Measurements from ENCODE around the gene ASIC1. TPM values are rescaled to one million over a fixed set of nuclear protein-coding genes. Genes with fewer than 3 reads are reported as not detected.
"Not testable (repeated sequence)": the region's sequence is repeated elsewhere in the genome, so short reads cannot be mapped to it uniquely, and the experiment has no call there.

Gene ASIC1
- polyA plus RNA-seq, 1 donor from 2014 or later = not detected

GRCh38 chr12:50026691-50027090 lies 30.7 kb upstream of the ASIC1 start:
- Mint-ChIP-seq H3K9me3 (peaks cover 0 to 3% (median 1%) of the 10 kb centered on the region in 3 donors), H3K27ac (no peak overlapping the region), H3K27me3 (no peaks in the 10 kb centered on the region), H3K4me1 (peaks cover 12 to 15% (median 12%) of the 10 kb centered on the region in 3 donors), H3K36me3 (peaks cover 2% of the 10 kb centered on the region), H3K4me3 (no peak overlapping the region)

- H3K4me1 Mint-ChIP-seq, H3K4me3 Mint-ChIP-seq, H3K27ac Mint-ChIP-seq, H3K27me3 Mint-ChIP-seq, H3K36me3 Mint-ChIP-seq, H3K9me3 Mint-ChIP-seq: not testable (repeated sequence)
Measured at GRCh38 chr12:50030449-50030848, 26.9 kb upstream of the ASIC1 start.

- no peak overlapping the region for H3K4me3 Mint-ChIP-seq
- peak overlapping the region in 1 of 3 donors; percentile 50 for H3K27ac Mint-ChIP-seq
- no peaks in the 10 kb centered on the region for H3K9me3 Mint-ChIP-seq
Measured at GRCh38 chr12:50032515-50032853, 24.9 kb upstream of the ASIC1 start.

GRCh38 chr12:50032854-50033581 lies 24.4 kb upstream of the ASIC1 start:
- Mint-ChIP-seq H3K36me3 (peaks cover 1% of the 10 kb centered on the region), H3K27ac (no peak overlapping the region), H3K4me1 (peaks cover 0 to 1% (median 0%) of the 10 kb centered on the region in 3 donors), H3K27me3 (peaks cover 10% of the 10 kb centered on the region), H3K4me3 (peak overlapping the region in 3 of 4 donors; percentile 34 to 78 (median 74)), H3K9me3 (no peaks in the 10 kb centered on the region)

More at GRCh38 chr12:50032515-50032853, 24.9 kb upstream of the ASIC1 start:
- H3K4me1 Mint-ChIP-seq = peaks cover 0 to 1% (median 0%) of the 10 kb centered on the region in 3 donors
- H3K36me3 Mint-ChIP-seq = peaks cover 2% of the 10 kb centered on the region
- peaks cover 10% of the 10 kb centered on the region for H3K27me3 Mint-ChIP-seq

GRCh38 chr12:50038336-50038735 lies 19.1 kb upstream of the ASIC1 start:
- Mint-ChIP-seq H3K9me3 (no peaks in the 10 kb centered on the region), H3K4me1 (no peaks in the 10 kb centered on the region), H3K36me3 (no peaks in the 10 kb centered on the region), H3K4me3 (no peak overlapping the region), H3K27me3 (peaks cover 5% of the 10 kb centered on the region), H3K27ac (no peak overlapping the region)

- Mint-ChIP-seq H3K9me3 (no peaks in the 10 kb centered on the region), H3K27me3 (peaks cover 5% of the 10 kb centered on the region), H3K4me1 (no peaks in the 10 kb centered on the region), H3K4me3 (no peak overlapping the region), H3K36me3 (no peaks in the 10 kb centered on the region), H3K27ac (no peak overlapping the region)
Measured at GRCh38 chr12:50039151-50039835, 18.1 kb upstream of the ASIC1 start.

- peaks cover 5% of the 10 kb centered on the region for H3K27me3 Mint-ChIP-seq
- H3K9me3 Mint-ChIP-seq = no peaks in the 10 kb centered on the region
- no peaks in the 10 kb centered on the region for H3K4me1 Mint-ChIP-seq
- no peaks in the 10 kb centered on the region for H3K36me3 Mint-ChIP-seq
- H3K4me3 Mint-ChIP-seq = no peak overlapping the region
- no peak overlapping the region for H3K27ac Mint-ChIP-seq
Measured at GRCh38 chr12:50040657-50041056, 16.7 kb upstream of the ASIC1 start.

- H3K27me3 Mint-ChIP-seq = peaks cover 4% of the 10 kb centered on the region
Measured at GRCh38 chr12:50041062-50041860, 16.1 kb upstream of the ASIC1 start.

GRCh38 chr12:50041962-50042361 lies 15.4 kb upstream of the ASIC1 start:
- Mint-ChIP-seq H3K4me3 (no peak overlapping the region), H3K27ac (no peak overlapping the region)

More at GRCh38 chr12:50041062-50041860, 16.1 kb upstream of the ASIC1 start:
- Mint-ChIP-seq H3K36me3 (no peaks in the 10 kb centered on the region), H3K27ac (no peak overlapping the region), H3K4me3 (no peak overlapping the region), H3K9me3 (no peaks in the 10 kb centered on the region), H3K4me1 (no peaks in the 10 kb centered on the region)

GRCh38 chr12:50042693-50043092 lies 14.7 kb upstream of the ASIC1 start:
- H3K27me3 Mint-ChIP-seq = no peaks in the 10 kb centered on the region

More at GRCh38 chr12:50041962-50042361, 15.4 kb upstream of the ASIC1 start:
- no peaks in the 10 kb centered on the region for H3K27me3 Mint-ChIP-seq
- no peaks in the 10 kb centered on the region for H3K36me3 Mint-ChIP-seq
- H3K4me1 Mint-ChIP-seq = no peaks in the 10 kb centered on the region
- H3K9me3 Mint-ChIP-seq = no peaks in the 10 kb centered on the region

GRCh38 chr12:50043308-50043707 lies 14.1 kb upstream of the ASIC1 start:
- H3K27me3 Mint-ChIP-seq = peaks cover under 1% of the 10 kb centered on the region
- H3K4me1 Mint-ChIP-seq = no peaks in the 10 kb centered on the region
- H3K9me3 Mint-ChIP-seq = no peaks in the 10 kb centered on the region

More at GRCh38 chr12:50042693-50043092, 14.7 kb upstream of the ASIC1 start:
- Mint-ChIP-seq H3K36me3 (no peaks in the 10 kb centered on the region), H3K9me3 (no peaks in the 10 kb centered on the region), H3K4me3 (no peak overlapping the region), H3K4me1 (no peaks in the 10 kb centered on the region), H3K27ac (no peak overlapping the region)

GRCh38 chr12:50043854-50044253 lies 13.5 kb upstream of the ASIC1 start:
- Mint-ChIP-seq H3K36me3 (no peaks in the 10 kb centered on the region), H3K4me3 (no peak overlapping the region), H3K9me3 (no peaks in the 10 kb centered on the region), H3K4me1 (no peaks in the 10 kb centered on the region), H3K27ac (peak overlapping the region in 1 of 3 donors; percentile 7), H3K27me3 (peaks cover 5% of the 10 kb centered on the region)

More at GRCh38 chr12:50043308-50043707, 14.1 kb upstream of the ASIC1 start:
- H3K27ac Mint-ChIP-seq = peak overlapping the region in 1 of 3 donors; percentile 27
- no peaks in the 10 kb centered on the region for H3K36me3 Mint-ChIP-seq
- no peak overlapping the region for H3K4me3 Mint-ChIP-seq

- Mint-ChIP-seq H3K9me3 (no peaks in the 10 kb centered on the region), H3K27me3 (peaks cover 19% of the 10 kb centered on the region), H3K36me3 (no peaks in the 10 kb centered on the region), H3K4me1 (peaks cover 0 to 3% (median 0%) of the 10 kb centered on the region in 3 donors), H3K4me3 (no peak overlapping the region), H3K27ac (no peak overlapping the region)
Measured at GRCh38 chr12:50047693-50048250, 9.6 kb upstream of the ASIC1 start.

- no peak overlapping the region for H3K4me3 Mint-ChIP-seq
- H3K4me1 Mint-ChIP-seq = peaks cover 0 to 3% (median 0%) of the 10 kb centered on the region in 3 donors
- no peak overlapping the region for H3K27ac Mint-ChIP-seq
- H3K27me3 Mint-ChIP-seq = peaks cover 19% of the 10 kb centered on the region
- no peaks in the 10 kb centered on the region for H3K36me3 Mint-ChIP-seq
- H3K9me3 Mint-ChIP-seq = no peaks in the 10 kb centered on the region
Measured at GRCh38 chr12:50049254-50050118, 7.9 kb upstream of the ASIC1 start.
